ENCODE results near the gene CGNL1. TPM values are rescaled to one million over a fixed set of nuclear protein-coding genes. Genes with fewer than 3 reads are reported as not detected.

The CGNL1 gene
- total and polyA plus RNA-seq, 8 donors, result 26.5 to 68.1 (median 34.5) TPM

DNA sequence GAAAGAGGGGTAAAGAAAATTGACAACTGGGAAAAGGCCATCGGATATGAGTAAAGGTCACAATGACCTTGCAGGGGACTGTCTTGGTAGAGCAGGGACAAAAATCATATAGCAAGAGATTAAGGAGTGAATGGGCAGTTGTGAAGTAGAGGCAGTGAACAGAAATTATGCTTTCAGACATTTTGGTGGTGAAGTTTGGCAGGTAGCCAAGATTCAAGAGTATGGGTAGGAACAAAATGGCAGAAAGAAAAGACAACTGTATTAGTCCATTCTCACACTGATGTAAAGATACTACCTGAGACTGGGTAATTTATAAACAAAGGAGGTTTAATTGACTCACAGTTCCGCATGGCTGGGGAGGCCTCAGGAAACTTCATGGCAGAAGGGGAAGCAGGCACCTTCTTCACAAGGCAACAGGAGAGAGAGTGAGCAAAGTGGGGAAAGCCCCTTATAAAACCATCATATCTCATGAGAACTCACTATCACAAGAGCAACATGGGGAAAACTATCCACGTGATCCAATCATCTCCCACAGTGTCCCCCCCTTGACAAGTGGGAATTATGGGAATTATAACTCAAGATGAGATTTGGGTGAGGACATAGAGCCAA lies 84.0 kb downstream of the CGNL1 start:
- Histone ChIP-seq H3K9me3 (no peaks in the 10 kb centered on the region), H3K27me3 (no peaks in the 10 kb centered on the region), H3K36me3 (no peaks in the 10 kb centered on the region), H3K4me3 (no peak overlapping the region), H3K4me1 (peaks cover 3 to 4% of the 10 kb centered on the region in 2 donors), H3K27ac (no peak overlapping the region)
- intact Hi-C loops (cut with DNase I), result no loop called here
- ATAC-seq (no peak), DNase-seq (no peak)
- TF ChIP-seq, protein P1, sequence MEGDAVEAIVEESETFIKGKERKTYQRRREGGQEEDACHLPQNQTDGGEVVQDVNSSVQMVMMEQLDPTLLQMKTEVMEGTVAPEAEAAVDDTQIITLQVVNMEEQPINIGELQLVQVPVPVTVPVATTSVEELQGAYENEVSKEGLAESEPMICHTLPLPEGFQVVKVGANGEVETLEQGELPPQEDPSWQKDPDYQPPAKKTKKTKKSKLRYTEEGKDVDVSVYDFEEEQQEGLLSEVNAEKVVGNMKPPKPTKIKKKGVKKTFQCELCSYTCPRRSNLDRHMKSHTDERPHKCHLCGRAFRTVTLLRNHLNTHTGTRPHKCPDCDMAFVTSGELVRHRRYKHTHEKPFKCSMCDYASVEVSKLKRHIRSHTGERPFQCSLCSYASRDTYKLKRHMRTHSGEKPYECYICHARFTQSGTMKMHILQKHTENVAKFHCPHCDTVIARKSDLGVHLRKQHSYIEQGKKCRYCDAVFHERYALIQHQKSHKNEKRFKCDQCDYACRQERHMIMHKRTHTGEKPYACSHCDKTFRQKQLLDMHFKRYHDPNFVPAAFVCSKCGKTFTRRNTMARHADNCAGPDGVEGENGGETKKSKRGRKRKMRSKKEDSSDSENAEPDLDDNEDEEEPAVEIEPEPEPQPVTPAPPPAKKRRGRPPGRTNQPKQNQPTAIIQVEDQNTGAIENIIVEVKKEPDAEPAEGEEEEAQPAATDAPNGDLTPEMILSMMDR (IDR thresholded peaks at IDR 0.05), result no peak

DNA sequence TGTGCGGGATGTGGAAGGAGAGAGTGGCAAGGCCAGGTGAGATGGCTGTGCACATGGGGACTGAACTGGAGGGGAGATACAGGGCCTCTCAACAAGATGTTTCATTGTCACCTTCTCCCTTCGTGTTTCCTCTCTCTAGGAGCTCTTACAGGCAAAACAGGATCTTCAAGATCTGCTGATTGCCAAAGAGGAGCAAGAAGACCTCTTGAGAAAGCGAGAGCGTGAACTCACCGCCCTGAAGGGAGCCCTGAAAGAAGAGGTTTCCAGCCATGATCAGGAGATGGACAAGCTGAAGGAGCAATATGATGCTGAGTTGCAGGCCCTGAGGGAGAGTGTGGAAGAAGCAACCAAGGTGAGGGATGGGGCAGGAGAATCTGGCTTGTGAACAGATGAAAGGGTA lies 85.2 kb downstream of the CGNL1 start:
- TF ChIP-seq, protein P1 (IDR thresholded peaks at IDR 0.05), result no peak
- H3K4me1 ChIP-seq, result peaks cover 3 to 4% of the 10 kb centered on the region in 2 donors
- no peaks in the 10 kb centered on the region for H3K9me3 ChIP-seq
- no peaks in the 10 kb centered on the region for H3K36me3 ChIP-seq
- DNase-seq (no peak), ATAC-seq (no peak)
- no peak overlapping the region for H3K4me3 ChIP-seq
- H3K27ac ChIP-seq, result no peak overlapping the region
- H3K27me3 ChIP-seq, result no peaks in the 10 kb centered on the region
- intact Hi-C loops (cut with DNase I), result no loop called here

DNA sequence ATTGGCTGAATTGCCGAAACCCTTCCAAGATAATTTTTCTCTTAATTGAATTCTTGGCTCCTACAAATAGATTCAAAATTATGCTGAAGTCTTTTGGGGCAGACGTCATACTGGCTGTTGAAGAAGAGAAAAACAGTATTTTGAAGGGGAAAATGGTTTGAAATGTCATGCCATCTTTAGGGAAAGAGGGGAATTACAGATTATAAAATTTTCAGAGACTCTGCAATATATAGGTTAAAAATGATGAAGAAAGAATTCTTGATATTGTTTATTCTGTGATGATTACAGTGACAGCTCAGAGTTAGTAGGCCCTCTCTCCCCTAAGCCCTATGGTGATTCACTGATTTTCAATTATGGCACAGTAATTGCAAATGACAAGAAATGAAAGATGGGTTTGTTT lies 86.1 kb downstream of the CGNL1 start:
- H3K4me1 ChIP-seq, result peaks cover 3 to 4% of the 10 kb centered on the region in 2 donors
- intact Hi-C loops (cut with DNase I), result no loop called here
- ATAC-seq (no peak), DNase-seq (no peak)
- H3K36me3 ChIP-seq, result no peaks in the 10 kb centered on the region
- no peaks in the 10 kb centered on the region for H3K27me3 ChIP-seq
- H3K4me3 ChIP-seq, result no peak overlapping the region
- H3K27ac ChIP-seq, result no peak overlapping the region
- TF ChIP-seq, protein P1 (IDR thresholded peaks at IDR 0.05), result no peak
- H3K9me3 ChIP-seq, result no peaks in the 10 kb centered on the region

DNA sequence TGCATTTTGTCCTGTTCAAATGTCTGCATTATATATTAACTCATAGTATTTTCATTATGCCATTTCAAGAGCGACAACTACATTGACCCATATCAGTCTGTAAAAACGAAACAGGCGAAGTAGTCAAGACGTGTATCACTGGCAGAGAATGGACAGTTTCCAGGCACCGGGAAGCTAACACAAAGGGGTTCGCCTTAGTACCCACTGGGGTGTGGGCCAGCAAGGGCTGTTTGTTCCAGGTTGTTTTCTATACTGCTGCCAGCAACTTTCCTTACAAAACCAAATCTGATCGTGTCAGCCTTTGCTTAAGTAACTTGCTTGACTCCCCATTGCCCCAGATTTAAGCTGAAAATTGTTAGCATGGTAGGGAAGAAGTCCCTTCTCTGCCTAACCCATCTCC lies 87.1 kb downstream of the CGNL1 start:
- Histone ChIP-seq H3K36me3 (no peaks in the 10 kb centered on the region), H3K9me3 (no peaks in the 10 kb centered on the region), H3K4me3 (no peak overlapping the region), H3K4me1 (peaks cover 2 to 3% of the 10 kb centered on the region in 2 donors), H3K27ac (no peak overlapping the region), H3K27me3 (no peaks in the 10 kb centered on the region)
- DNase-seq (no peak), ATAC-seq (no peak)
- intact Hi-C loops (cut with DNase I), result no loop called here
- TF ChIP-seq, protein P1 (IDR thresholded peaks at IDR 0.05), result no peak

DNA sequence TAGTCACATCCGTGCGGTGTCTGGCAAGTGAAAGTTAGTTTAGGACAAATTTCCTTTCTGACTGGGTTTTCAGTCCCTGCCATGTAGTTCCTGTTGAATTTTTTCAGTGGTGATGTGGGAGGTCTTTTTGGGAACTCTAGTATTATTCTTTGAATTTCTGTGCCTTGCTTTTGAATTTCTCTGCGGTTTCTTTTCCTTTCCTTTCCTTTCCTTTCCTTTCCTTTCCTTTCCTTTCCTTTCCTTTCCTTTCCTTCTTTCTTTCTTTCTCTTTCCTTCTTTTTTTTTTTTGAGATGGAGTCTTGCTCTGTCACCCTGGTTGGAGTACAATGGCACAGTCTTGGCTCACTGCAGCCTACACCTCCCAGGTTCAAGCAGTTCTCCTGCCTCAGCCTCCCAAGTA lies 88.2 kb downstream of the CGNL1 start:
- TF ChIP-seq, protein P1 (IDR thresholded peaks at IDR 0.05), result no peak
- no peaks in the 10 kb centered on the region for H3K27me3 ChIP-seq
- intact Hi-C loops (cut with DNase I), result no loop called here

More for the DNA sequence above, 88.2 kb downstream of the CGNL1 start:
- Histone ChIP-seq H3K4me1 (no peaks in the 10 kb centered on the region), H3K27ac (no peak overlapping the region), H3K4me3 (no peak overlapping the region), H3K9me3 (no peaks in the 10 kb centered on the region), H3K36me3 (no peaks in the 10 kb centered on the region)
- ATAC-seq, result no peak
- DNase-seq, result no peak

All from left lung (tissue), 10 donors.